GM19035 (cell line): ENCODE measurements around the gene GLDN.
"Not testable (repeated sequence)": the region's sequence is repeated elsewhere in the genome, so short reads cannot be mapped to it uniquely, and the experiment has no call there.

ENCODE experiments used
- ATAC-seq: cut with Tn5 transposase; IDR thresholded peaks from one replicate; pipeline ENCODE4 v1.9.1; 2021; ENCODE audit not compliant: unreplicated experiment

Gene GLDN

GRCh38 chr15:51386960-51387698 is 45.7 kb downstream of the GLDN start:
- ATAC-seq: no peak

GRCh38 chr15:51387699-51388041 is 46.2 kb downstream of the GLDN start:
- no peak for ATAC-seq

GRCh38 chr15:51388726-51389125 is 47.3 kb downstream of the GLDN start:
- no peak for ATAC-seq

- ATAC-seq: no peak
These were observed 48.9 kb downstream of the GLDN start for GRCh38 chr15:51390241-51390965.

GRCh38 chr15:51390966-51391422 is 49.5 kb downstream of the GLDN start:
- no peak for ATAC-seq

- no peak for ATAC-seq
These were observed 55.5 kb downstream of the GLDN start for GRCh38 chr15:51396921-51397320.

- no peak for ATAC-seq
These were observed 57.2 kb downstream of the GLDN start for GRCh38 chr15:51398626-51399025.

- no peak for ATAC-seq
These were observed 59.8 kb downstream of the GLDN start for GRCh38 chr15:51401051-51401780.

GRCh38 chr15:51401872-51402517 is 60.5 kb downstream of the GLDN start:
- ATAC-seq: no peak

GRCh38 chr15:51403072-51403878 is 61.8 kb downstream of the GLDN start:
- ATAC-seq: no peak

GRCh38 chr15:51403946-51404695 is 62.7 kb downstream of the GLDN start:
- ATAC-seq: no peak

GRCh38 chr15:51405693-51406523 is 64.5 kb downstream of the GLDN start:
- no peak for ATAC-seq

- ATAC-seq: no peak
These were observed 72.9 kb downstream of the GLDN start for GRCh38 chr15:51414256-51414860.

- no peak for ATAC-seq
These were observed 74.7 kb downstream of the GLDN start for GRCh38 chr15:51416129-51416528.

- not testable (repeated sequence) for ATAC-seq
These were observed 81.6 kb downstream of the GLDN start for GRCh38 chr15:51423040-51423439.

GRCh38 chr15:51424780-51425179 is 83.3 kb downstream of the GLDN start:
- no peak for ATAC-seq

- no peak for ATAC-seq
These were observed 84.1 kb downstream of the GLDN start for GRCh38 chr15:51425517-51426040.

- no peak for ATAC-seq
These were observed 97.1 kb downstream of the GLDN start for GRCh38 chr15:51438526-51438925.
